BLaER1 treated with 17β-estradiol and CSF1 and Interleukin-3, amounts not matched to agents 10 nM and 100 nM (cell line): ENCODE data around the gene TMEM271.

ENCODE experiments used
- H3K27ac ChIP-seq, 11 experiments: shearing (Covaris generic); formaldehyde crosslinking; 2 replicates each; pipeline ENCODE4 v1.8.1; 2022
- H3K27me3 ChIP-seq, 11 experiments: shearing (Covaris generic); formaldehyde crosslinking; 2 replicates each; pipeline ENCODE4 v1.8.1; 2022
- H3K36me3 ChIP-seq, 11 experiments: shearing (Covaris generic); formaldehyde crosslinking; 2 replicates each; pipeline ENCODE4 v1.8.1; 2022
- H3K4me1 ChIP-seq, 10 experiments: shearing (Covaris generic); formaldehyde crosslinking; 2 replicates each; pipeline ENCODE4 v1.8.1; 2022
- H3K4me2 ChIP-seq, 11 experiments: shearing (Covaris generic); formaldehyde crosslinking; 2 replicates each; pipeline ENCODE4 v1.8.1; 2022
- H3K4me3 ChIP-seq, 10 experiments: shearing (Covaris generic); formaldehyde crosslinking; 2 replicates each; pipeline ENCODE4 v1.8.1; 2022
- H3K9ac ChIP-seq, 11 experiments: shearing (Covaris generic); formaldehyde crosslinking; 2 replicates each; pipeline ENCODE4 v1.8.1; 2022
- H3K9me3 ChIP-seq, 11 experiments: shearing (Covaris generic); formaldehyde crosslinking; replicated peaks in 1 of 11; 2 replicates each; pipeline ENCODE4 v1.8.1; 2022
- H4K20me1 ChIP-seq, 11 experiments: shearing (Covaris generic); formaldehyde crosslinking; 2 replicates each; pipeline ENCODE4 v1.8.1; 2022
- Cebpa-rat ChIP-seq, 11 experiments: shearing (Covaris generic); IDR thresholded peaks; 2 replicates each; pipeline ENCODE4 v1.8.1; 2022

Gene TMEM271

GRCh38 chr4:528296-528695, 47.8 kb downstream of the TMEM271 start:
- Histone ChIP-seq H3K27me3 (no peaks in the 10 kb centered on the region), H3K27ac (no peak overlapping the region), H3K4me3 (no peak overlapping the region), H3K36me3 (peaks cover 0 to 94% (median 46%) of the 10 kb centered on the region in 11 experiments; a peak in 19 of 22 replicates), H3K9me3 (0 out of 22 replicates have a peak, but pooled peaks cover 0 to 5% (median 0%) of the 10 kb centered on the region in 11 experiments), H3K4me2 (no peak overlapping the region), H4K20me1 (no peaks in the 10 kb centered on the region), H3K4me1 (no peaks in the 10 kb centered on the region), H3K9ac (no peak overlapping the region)
- TF ChIP-seq Cebpa-rat (IDR thresholded peaks at IDR 0.05), result no peak

GRCh38 chr4:526971-527460, 49.1 kb downstream of the TMEM271 start:
- Histone ChIP-seq H4K20me1 (no peaks in the 10 kb centered on the region), H3K9me3 (no peaks in the 10 kb centered on the region), H3K27me3 (no peaks in the 10 kb centered on the region), H3K9ac (no peak overlapping the region), H3K4me1 (no peaks in the 10 kb centered on the region), H3K27ac (no peak overlapping the region), H3K4me2 (no peak overlapping the region), H3K4me3 (no peak overlapping the region), H3K36me3 (peaks cover 2 to 94% (median 51%) of the 10 kb centered on the region in 11 experiments; a peak in 19 of 22 replicates)
- no peak for TF ChIP-seq Cebpa-rat (IDR thresholded peaks at IDR 0.05)

- no peaks in the 10 kb centered on the region for H3K4me1 ChIP-seq
- H3K4me2 ChIP-seq, result no peak overlapping the region
- H3K9ac ChIP-seq, result no peak overlapping the region
- no peaks in the 10 kb centered on the region for H3K27me3 ChIP-seq
- no peaks in the 10 kb centered on the region for H4K20me1 ChIP-seq
- no peak overlapping the region for H3K27ac ChIP-seq
- no peak for TF ChIP-seq Cebpa-rat (IDR thresholded peaks at IDR 0.05)
- H3K4me3 ChIP-seq, result no peak overlapping the region
- peaks cover 9 to 95% (median 55%) of the 10 kb centered on the region in 11 experiments; a peak in 19 of 22 replicates for H3K36me3 ChIP-seq
- H3K9me3 ChIP-seq, result no peaks in the 10 kb centered on the region
Measured at GRCh38 chr4:526189-526909, 49.7 kb downstream of the TMEM271 start.

GRCh38 chr4:525660-526059, 50.4 kb downstream of the TMEM271 start:
- Histone ChIP-seq H3K27me3 (no peaks in the 10 kb centered on the region), H4K20me1 (no peaks in the 10 kb centered on the region), H3K36me3 (peaks cover 11 to 95% (median 50%) of the 10 kb centered on the region in 11 experiments; a peak in 19 of 22 replicates), H3K9ac (no peak overlapping the region), H3K4me2 (no peak overlapping the region), H3K9me3 (no peaks in the 10 kb centered on the region), H3K4me1 (no peaks in the 10 kb centered on the region), H3K27ac (no peak overlapping the region), H3K4me3 (no peak overlapping the region)
- TF ChIP-seq Cebpa-rat (IDR thresholded peaks at IDR 0.05), result no peak

- Histone ChIP-seq H3K27me3 (no peaks in the 10 kb centered on the region), H3K9me3 (no peaks in the 10 kb centered on the region), H3K4me2 (no peak overlapping the region), H3K9ac (no peak overlapping the region), H4K20me1 (no peaks in the 10 kb centered on the region), H3K27ac (no peak overlapping the region), H3K4me3 (no peak overlapping the region), H3K4me1 (no peaks in the 10 kb centered on the region), H3K36me3 (peaks cover 11 to 90% (median 43%) of the 10 kb centered on the region in 11 experiments; a peak in 19 of 22 replicates)
- no peak for TF ChIP-seq Cebpa-rat (IDR thresholded peaks at IDR 0.05)
Measured at GRCh38 chr4:524196-524595, 51.9 kb downstream of the TMEM271 start.
